ENCODE data around the gene KIF1C.
"Not testable (repeated sequence)": the region's sequence is repeated elsewhere in the genome, so short reads cannot be mapped to it uniquely, and the experiment has no call there.

KIF1C gene

GRCh38 chr17:5042157-5043022 lies 44.6 kb downstream of the KIF1C start:
- in situ Hi-C loops (cut with MboI; ENCODE audit: low sequenced_read_pairs) = no loop called here

- in situ Hi-C loops (cut with MboI; ENCODE audit: low sequenced_read_pairs) = no loop called here
These were observed 45.8 kb downstream of the KIF1C start for GRCh38 chr17:5043524-5043923.

GRCh38 chr17:5044630-5045029 lies 46.9 kb downstream of the KIF1C start:
- in situ Hi-C loops (cut with MboI; ENCODE audit: low sequenced_read_pairs) = no loop called here

GRCh38 chr17:5045496-5045895 lies 47.7 kb downstream of the KIF1C start:
- in situ Hi-C loops (cut with MboI; ENCODE audit: low sequenced_read_pairs) = no loop called here

GRCh38 chr17:5047446-5047845 lies 49.7 kb downstream of the KIF1C start:
- in situ Hi-C loops (cut with MboI; ENCODE audit: low sequenced_read_pairs) = no loop called here

GRCh38 chr17:5049314-5049841 lies 51.6 kb downstream of the KIF1C start:
- in situ Hi-C loops (cut with MboI; ENCODE audit: low sequenced_read_pairs) = no loop called here

GRCh38 chr17:5050278-5050677 lies 52.5 kb downstream of the KIF1C start:
- in situ Hi-C loops (cut with MboI; ENCODE audit: low sequenced_read_pairs) = no loop called here

- in situ Hi-C loops (cut with MboI; ENCODE audit: low sequenced_read_pairs) = no loop called here
These were observed 57.8 kb downstream of the KIF1C start for GRCh38 chr17:5055543-5055942.

GRCh38 chr17:5065227-5065744 lies 67.5 kb downstream of the KIF1C start:
- in situ Hi-C loops (cut with MboI; ENCODE audit: low sequenced_read_pairs) = no loop called here

GRCh38 chr17:5068236-5068635 lies 70.5 kb downstream of the KIF1C start:
- in situ Hi-C loops (cut with MboI; ENCODE audit: low sequenced_read_pairs) = no loop called here

GRCh38 chr17:5069724-5070123 lies 72.0 kb downstream of the KIF1C start:
- in situ Hi-C loops (cut with MboI; ENCODE audit: low sequenced_read_pairs) = no loop called here

- in situ Hi-C loops (cut with MboI; ENCODE audit: low sequenced_read_pairs) = not testable (repeated sequence)
These were observed 77.7 kb downstream of the KIF1C start for GRCh38 chr17:5075472-5075871.

GRCh38 chr17:5077275-5077674 lies 79.5 kb downstream of the KIF1C start:
- in situ Hi-C loops (cut with MboI; ENCODE audit: low sequenced_read_pairs) = not testable (repeated sequence)

- in situ Hi-C loops (cut with MboI; ENCODE audit: low sequenced_read_pairs) = no loop called here
These were observed 80.0 kb downstream of the KIF1C start for GRCh38 chr17:5077781-5078105.
